SK-N-SH (cell line): ENCODE measurements around the gene MYLK. TPM values are rescaled to one million over a fixed set of nuclear protein-coding genes. Genes with fewer than 3 reads are reported as not detected.

Experiments used
- CTCF ChIA-PET: fragments of 300-600, 350-600 bp; formaldehyde crosslinking; extraction: SDS; loops from one replicate; lab custom pipeline; 2021; lab: Yijun Ruan, JAX
- POLR2A ChIA-PET: fragments of 350-600 bp; sonication (Branson Sonifier 250); formaldehyde crosslinking; extraction: SDS; loops from one replicate; lab custom pipeline; 2020; ENCODE audit warnings: antibody characterized with exemption, inconsistent platforms; lab: Yijun Ruan, JAX
- DNase-seq: peaks from one replicate; pipeline ENCODE4 v3.0.0; 2012
- H2AFZ ChIP-seq: fragments of 200-600 bp; sonication (generic); 2 replicates; pipeline ENCODE4 v1.8.1; 2016; ENCODE audit warnings: antibody characterized with exemption, mild to moderate bottlenecking, low read depth
- H3F3A ChIP-seq: fragments of 200-600 bp; sonication (generic); replicated peaks from 2 replicates; pipeline ENCODE3; 2016; ENCODE audit warnings: antibody characterized with exemption, mild to moderate bottlenecking; ENCODE audit not compliant: insufficient read depth
- H3K27ac ChIP-seq, 2 experiments: fragments of 200-500 bp in 1 of 2; fragments of 200-600 bp in 1 of 2; sonication (Bioruptor generic) in 1 of 2; sonication (generic), shearing (Covaris generic) in 1 of 2; 2 replicates each; pipeline versions ENCODE4 v1.5.1 to v1.6.1; 2014 to 2016; ENCODE audit warnings: low read depth in 2 of 2, inconsistent platforms in 1 of 2, low read length in 1 of 2, mild to moderate bottlenecking in 1 of 2, mixed read lengths in 1 of 2
- H3K27me3 ChIP-seq: fragments of 200-600 bp; sonication (generic), shearing (Covaris generic); 2 replicates; pipeline ENCODE4 v1.6.1; 2016; ENCODE audit warnings: mixed run types; ENCODE audit not compliant: insufficient read depth
- H3K36me3 ChIP-seq, 2 experiments: fragments of 200-500 bp in 1 of 2; fragments of 200-600 bp in 1 of 2; sonication (Bioruptor generic) in 1 of 2; sonication (generic) in 1 of 2; replicated peaks in 1 of 2; 2 replicates each; pipeline versions ENCODE3 to v1.5.1; 2014 to 2016; ENCODE audit warnings: low read length in 1 of 2, mild to moderate bottlenecking in 1 of 2; ENCODE audit not compliant: insufficient read depth in 2 of 2, control insufficient read depth in 1 of 2
- H3K4me1 ChIP-seq, 2 experiments: fragments of 200-500 bp in 1 of 2; fragments of 200-600 bp in 1 of 2; sonication (Bioruptor generic) in 1 of 2; sonication (generic), shearing (Covaris generic) in 1 of 2; 2 replicates each; pipeline versions ENCODE4 v1.5.1 to v1.6.1; 2014 to 2016; ENCODE audit warnings: low read depth in 1 of 2, low read length in 1 of 2, mixed run types in 1 of 2; ENCODE audit not compliant: insufficient read depth in 2 of 2, control insufficient read depth in 1 of 2
- H3K4me2 ChIP-seq: fragments of 200-600 bp; sonication (generic), shearing (Covaris generic); 2 replicates; pipeline ENCODE4 v1.6.1; 2017; ENCODE audit warnings: mixed run types
- H3K4me3 ChIP-seq, 2 experiments: fragments of 200-500 bp in 1 of 2; fragments of 200-600 bp in 1 of 2; sonication (Bioruptor generic) in 1 of 2; sonication (generic), shearing (Covaris generic) in 1 of 2; 2 replicates each; pipeline versions ENCODE4 v1.5.1 to v1.8.1; 2014 to 2016; ENCODE audit warnings: low read depth in 2 of 2, inconsistent platforms in 1 of 2, low read length in 1 of 2, mild to moderate bottlenecking in 1 of 2, mixed read lengths in 1 of 2, moderate library complexity in 1 of 2
- H3K79me2 ChIP-seq: fragments of 200-600 bp; sonication (generic); 2 replicates; pipeline ENCODE4 v1.8.1; 2017; ENCODE audit warnings: mild to moderate bottlenecking; ENCODE audit not compliant: insufficient read depth
- H3K9ac ChIP-seq: fragments of 200-600 bp; sonication (generic); 2 replicates; pipeline ENCODE4 v1.6.1; 2017; ENCODE audit warnings: mixed run types
- H3K9me2 ChIP-seq: fragments of 200-600 bp; sonication (generic); 2 replicates; pipeline ENCODE4 v1.6.1; 2017; ENCODE audit warnings: mixed run types
- H3K9me3 ChIP-seq: fragments of 200-600 bp; sonication (generic); 2 replicates; pipeline ENCODE4 v1.6.1; 2017; ENCODE audit warnings: mixed run types, mild to moderate bottlenecking, moderate library complexity
- H4K20me1 ChIP-seq: fragments of 200-600 bp; sonication (generic); 2 replicates; pipeline ENCODE4 v1.6.1; 2017; ENCODE audit warnings: mild to moderate bottlenecking, mixed run types; ENCODE audit not compliant: insufficient read depth
- CTCF ChIP-seq: fragments of 200-600 bp; sonication (generic); IDR thresholded peaks from 2 replicates; pipeline ENCODE4 v1.6.1; 2017; ENCODE audit warnings: antibody characterized with exemption, mild to moderate bottlenecking, moderate library complexity
- EZH2phosphoT487 ChIP-seq: fragments of 200-600 bp; sonication (generic); IDR thresholded peaks from 2 replicates; pipeline ENCODE4 v1.6.1; 2017; ENCODE audit warnings: low read depth, mixed run types, mild to moderate bottlenecking, antibody characterized with exemption, moderate library complexity, borderline replicate concordance
- FOSL2 ChIP-seq: IDR thresholded peaks from 2 replicates; pipeline ENCODE4 v1.4.0; 2012; ENCODE audit warnings: low read depth, mild to moderate bottlenecking, moderate library complexity, borderline replicate concordance
- FOXJ3 ChIP-seq: sonication (generic); formaldehyde crosslinking; IDR thresholded peaks from 2 replicates; pipeline ENCODE4 v1.5.1; 2020; ENCODE audit warnings: mild to moderate bottlenecking, missing genetic modification reagents
- GATA2 ChIP-seq: sonication (generic); formaldehyde crosslinking; IDR thresholded peaks from 2 replicates; pipeline ENCODE4 v1.5.0; 2020; ENCODE audit warnings: mild to moderate bottlenecking, missing genetic modification reagents
- MEF2A ChIP-seq: IDR thresholded peaks from 2 replicates; pipeline ENCODE4 v1.4.0; 2012; ENCODE audit warnings: low read depth, borderline replicate concordance
- PBX3 ChIP-seq: IDR thresholded peaks from 2 replicates; pipeline ENCODE4; 2012
- POLR2AphosphoS5 ChIP-seq: IDR thresholded peaks from 2 replicates; pipeline ENCODE4 v1.6.1; 2012; ENCODE audit warnings: low read depth, low read length
- RAD21 ChIP-seq: IDR thresholded peaks from 2 replicates; pipeline ENCODE4 v1.6.1; 2012; ENCODE audit warnings: mild to moderate bottlenecking, low read length
- REST ChIP-seq: IDR thresholded peaks from 2 replicates; pipeline ENCODE4 v1.6.1; 2012; ENCODE audit warnings: mild to moderate bottlenecking, low read depth, low read length, moderate library complexity
- USF2 ChIP-seq: fragments of 150-350 bp; IDR thresholded peaks from 2 replicates; pipeline ENCODE4 v1.6.1; 2017; ENCODE audit warnings: antibody characterized with exemption, low read length, low read depth, borderline replicate concordance
- ZBTB33 ChIP-seq: IDR thresholded peaks from 2 replicates; pipeline ENCODE4 v1.4.0; 2012; ENCODE audit warnings: low read depth, borderline replicate concordance
- WGBS: methylation state at CpG from one replicate; pipeline ENCODE4 v1.1.6; 2017; ENCODE audit warnings: low lambda C conversion rate; 5-methylcytosine and 5-hydroxymethylcytosine counted together
- polyA plus RNA-seq, 3 experiments: library from polyadenylated mRNA; depleted of rRNA; stranded (reverse); fragments of >200 nt; gene quantifications; 2 replicates each; pipeline ENCODE4 v1.2.3, GENCODE V29; 2012

The MYLK gene
- polyA plus RNA-seq, 1 of the 3 experiments (the other 2 are of a cell fraction), result 272 TPM

GRCh38 chr3:123876858-123877257 is 7.3 kb downstream of the MYLK start:
- H3K9me2 ChIP-seq, result no peaks in the 10 kb centered on the region
- H3K4me1 ChIP-seq, result peaks cover 13 to 25% of the 10 kb centered on the region in 2 experiments; a peak in 3 of 4 replicates
- H4K20me1 ChIP-seq, result peaks cover 5% of the 10 kb centered on the region; the same call in 1 of the 2 replicates
- TF ChIP-seq CTCF, result peak; percentile 46
- TF ChIP-seq GATA2 (CRISPR knock-in tag), result no peak
- no peak for TF ChIP-seq RAD21
- TF ChIP-seq PBX3, result peak; percentile 30; the same call in 1 of the 2 replicates
- H3K27ac ChIP-seq, result no peak overlapping the region; a peak in 1 of 4 replicates
- CTCF ChIA-PET, result interaction anchor here (0.9 kb wide), 1 partner anchor 12 kb away, joined by 3 read pairs; no protein-coding TSS in a partner anchor
- peaks cover 32% of the 10 kb centered on the region for H3F3A ChIP-seq
- H2AFZ ChIP-seq, result no peak overlapping the region
- peaks cover 100% of the 10 kb centered on the region for H3K79me2 ChIP-seq
- H3K9me3 ChIP-seq, result 0 out of 2 replicates have a peak, but pooled peaks cover 5% of the 10 kb centered on the region
- DNase-seq, result no peak
- no peaks in the 10 kb centered on the region for H3K27me3 ChIP-seq
- H3K36me3 ChIP-seq, result peaks cover 69 to 76% of the 10 kb centered on the region in 2 experiments
- H3K9ac ChIP-seq, result no peak overlapping the region
- H3K4me3 ChIP-seq, result no peak overlapping the region
- no peak overlapping the region for H3K4me2 ChIP-seq
- POLR2A ChIA-PET, result no interaction called here

GRCh38 chr3:123872621-123873020 is 11.5 kb downstream of the MYLK start:
- 86% methylated on average over 1 of the region's 1 CpG for WGBS
- Histone ChIP-seq H3K27me3 (no peaks in the 10 kb centered on the region), H3K36me3 (peaks cover 56 to 70% of the 10 kb centered on the region in 2 experiments), H3K9ac (no peak overlapping the region), H3K9me2 (no peaks in the 10 kb centered on the region), H4K20me1 (peaks cover 5% of the 10 kb centered on the region; the same call in 1 of the 2 replicates), H3F3A (peaks cover 38% of the 10 kb centered on the region), H3K27ac (peak overlapping the region; percentile 21 to 28; a peak in 2 of 4 replicates), H3K79me2 (peaks cover 99% of the 10 kb centered on the region), H2AFZ (no peak overlapping the region), H3K4me3 (no peak overlapping the region), H3K9me3 (0 out of 2 replicates have a peak, but pooled peaks cover 5% of the 10 kb centered on the region), H3K4me1 (peaks cover 4 to 30% of the 10 kb centered on the region in 2 experiments), H3K4me2 (no peak overlapping the region)
- TF ChIP-seq MEF2A (no peak), REST (no peak), ZBTB33 (no peak), USF2 (no peak), FOSL2 (no peak), EZH2phosphoT487 (no peak), FOXJ3 (CRISPR knock-in tag) (no peak), RAD21 (no peak), POLR2AphosphoS5 (no peak)
- ChIA-PET POLR2A (no interaction called here), CTCF (interaction anchor here (1.2 to 2.4 kb wide), 3 partner anchors 9 to 149 kb away, joined by 3 to 7 read pairs (median 3); no protein-coding TSS in a partner anchor)
- DNase-seq, result no peak
